ENCODE results near the gene RNASE8.

The RNASE8 gene

GRCh38 chr14:21054123-21054767, 3.4 kb upstream of the RNASE8 start:
- DNase-seq = no peak

DNA sequence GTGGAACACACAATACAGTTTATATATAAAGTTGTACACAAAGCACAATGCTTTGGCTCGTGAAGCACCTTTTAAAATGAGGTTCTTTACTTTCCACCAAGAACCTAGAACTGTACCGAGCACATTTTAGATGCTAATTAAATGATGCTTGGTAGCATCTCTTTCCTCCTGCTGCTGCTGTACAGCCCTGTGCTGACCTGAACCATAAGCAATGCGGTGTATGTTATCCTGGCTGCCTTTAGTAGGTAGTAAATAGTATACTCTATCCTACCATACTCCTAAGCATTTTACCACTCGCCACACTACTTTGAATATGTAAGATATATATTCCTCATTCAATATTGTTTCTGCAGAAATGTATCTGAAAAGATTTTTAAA, 2.9 kb upstream of the RNASE8 start:
- no peak for DNase-seq

- DNase-seq = no peak
These were observed 2.0 kb upstream of the RNASE8 start for GRCh38 chr14:21055432-21056117.

- no peak for DNase-seq
These were observed 980 bp upstream of the RNASE8 start for GRCh38 chr14:21056520-21057163.

- DNase-seq = no peak
These were observed 1.3 kb downstream of the RNASE8 start for GRCh38 chr14:21058903-21059302.

DNA sequence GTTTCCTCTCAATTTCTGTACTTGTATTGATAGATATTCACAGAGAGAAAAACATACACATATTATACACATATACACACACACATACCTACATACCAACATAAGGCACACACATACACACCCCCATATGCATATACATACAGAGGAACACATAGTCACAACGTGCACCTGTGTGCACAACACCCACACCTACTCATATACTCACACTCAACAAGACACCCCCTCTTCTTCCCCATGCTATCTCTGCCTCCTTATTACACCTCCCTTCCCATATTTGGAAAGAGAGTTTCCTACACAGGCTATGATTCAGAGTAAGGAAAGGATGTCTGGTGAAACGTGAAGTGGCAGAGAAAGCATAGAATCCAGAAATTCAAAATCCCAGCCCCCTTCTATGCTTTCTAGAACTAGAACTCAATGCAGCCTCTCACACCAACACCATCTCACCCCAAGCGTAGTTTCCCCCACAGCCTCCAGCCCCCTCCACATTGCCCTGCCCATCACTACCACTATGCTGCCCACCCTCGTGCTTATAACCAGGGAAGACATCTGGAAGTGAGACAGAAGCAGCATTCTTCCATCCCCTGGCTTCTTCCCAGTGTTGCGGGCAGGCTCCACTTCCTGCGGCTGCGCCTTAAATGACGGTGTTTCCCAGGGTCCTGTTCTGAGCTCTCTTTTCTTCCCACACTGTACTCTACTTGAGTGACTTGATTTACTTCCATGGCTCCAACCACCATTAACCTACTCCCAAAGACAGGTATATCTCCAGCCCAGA, 2.4 kb downstream of the RNASE8 start:
- no peak for DNase-seq

GRCh38 chr14:21060614-21061346, 3.2 kb downstream of the RNASE8 start:
- no peak for DNase-seq

DNA sequence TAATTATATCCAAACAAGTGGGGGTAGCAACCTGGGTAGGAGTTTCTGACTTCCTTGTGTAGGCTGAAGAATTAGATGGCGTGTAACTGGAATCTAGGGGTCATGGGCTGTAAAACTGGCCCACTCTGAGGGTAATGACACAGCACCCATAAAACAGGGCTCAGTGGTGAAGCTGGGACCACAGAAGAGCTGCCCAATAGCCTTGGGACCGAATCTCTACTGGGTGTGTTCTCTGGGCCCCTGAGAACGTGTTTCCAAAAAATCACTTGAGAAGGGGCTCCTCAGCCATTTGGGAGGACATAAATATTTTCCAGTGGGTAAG, 3.7 kb downstream of the RNASE8 start:
- DNase-seq = no peak

- DNase-seq = no peak
These were observed 5.9 kb downstream of the RNASE8 start for GRCh38 chr14:21063479-21063878.

GRCh38 chr14:21066882-21067502, 9.4 kb downstream of the RNASE8 start:
- no peak for DNase-seq

- peak; percentile 54 to 63 for DNase-seq
These were observed 11.1 kb downstream of the RNASE8 start for GRCh38 chr14:21068521-21069387.

- peak in 1 of 2 experiments; percentile 30 for DNase-seq
These were observed 11.9 kb downstream of the RNASE8 start for GRCh38 chr14:21069388-21070082.

GRCh38 chr14:21070083-21070609, 12.5 kb downstream of the RNASE8 start, which contains the start of gene ARHGEF40:
Gene ARHGEF40, plus strand, starts transcription at chr14:21070304. Its CDS starts 93 bp downstream, at chr14:21070397.
- DNase-seq = peak; percentile 33 to 43

- peak; percentile 32 to 43 for DNase-seq
These were observed 13.1 kb downstream of the RNASE8 start for GRCh38 chr14:21070610-21071224.

GRCh38 chr14:21071225-21072030, 13.8 kb downstream of the RNASE8 start:
- peak; percentile 52 to 64 for DNase-seq

- DNase-seq = no peak
These were observed 14.4 kb downstream of the RNASE8 start for GRCh38 chr14:21072031-21072473.

GRCh38 chr14:21072781-21073339, 15.2 kb downstream of the RNASE8 start:
- DNase-seq = no peak

GRCh38 chr14:21073921-21074320, 16.3 kb downstream of the RNASE8 start:
- DNase-seq = no peak
